ENCODE measurements around the gene COL5A3.
"Not testable (repeated sequence)": the region's sequence is repeated elsewhere in the genome, so short reads cannot be mapped to it uniquely, and the experiment has no call there.

COL5A3 gene

GRCh38 chr19:9943744-9944143 is 66.6 kb downstream of the COL5A3 start:
- H3K36me3 Mint-ChIP-seq (ENCODE audit: low read depth), result no peaks in the 10 kb centered on the region
- no peak overlapping the region for H3K4me3 Mint-ChIP-seq
- no peak overlapping the region for H3K27ac Mint-ChIP-seq
- peaks cover 11% of the 10 kb centered on the region for H3K9me3 Mint-ChIP-seq
- H3K4me1 Mint-ChIP-seq (ENCODE audit: low read depth), result peaks cover 2% of the 10 kb centered on the region
- DNase-seq, result no peak
- peaks cover 35% of the 10 kb centered on the region for H3K27me3 Mint-ChIP-seq

GRCh38 chr19:9941671-9942070 is 68.6 kb downstream of the COL5A3 start:
- H3K4me1 Mint-ChIP-seq (ENCODE audit: low read depth), result peaks cover 7% of the 10 kb centered on the region
- H3K27me3 Mint-ChIP-seq, result peaks cover 47% of the 10 kb centered on the region
- no peak overlapping the region for H3K27ac Mint-ChIP-seq
- no peaks in the 10 kb centered on the region for H3K36me3 Mint-ChIP-seq (ENCODE audit: low read depth)
- H3K4me3 Mint-ChIP-seq, result no peak overlapping the region
- H3K9me3 Mint-ChIP-seq, result peaks cover 11% of the 10 kb centered on the region
- DNase-seq, result no peak

GRCh38 chr19:9941231-9941630 is 69.1 kb downstream of the COL5A3 start:
- Mint-ChIP-seq H3K4me3 (no peak overlapping the region), H3K27ac (no peak overlapping the region), H3K36me3 (ENCODE audit: low read depth) (no peaks in the 10 kb centered on the region), H3K9me3 (peaks cover 11% of the 10 kb centered on the region), H3K27me3 (peaks cover 49% of the 10 kb centered on the region), H3K4me1 (ENCODE audit: low read depth) (peaks cover 8% of the 10 kb centered on the region)
- DNase-seq, result no peak

DNA sequence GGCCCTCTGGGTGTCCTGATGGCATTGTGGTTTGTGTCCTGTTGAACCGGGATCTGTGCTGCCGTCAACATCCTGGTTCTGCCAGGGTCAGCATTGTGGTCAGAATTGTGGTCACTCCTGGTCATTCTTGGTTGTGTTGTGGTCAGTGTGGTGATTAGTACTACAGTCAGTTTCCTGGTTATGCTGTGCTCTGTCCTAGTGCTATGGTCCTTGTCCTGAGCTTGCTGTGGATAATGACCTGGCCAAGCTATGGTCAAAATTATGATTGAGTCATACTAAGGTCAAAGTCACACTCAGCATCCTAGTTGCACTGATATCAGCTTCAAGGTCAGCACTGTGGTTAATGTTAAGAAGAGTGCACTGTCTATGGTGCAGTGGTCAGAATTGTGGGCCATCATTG is 69.5 kb downstream of the COL5A3 start:
- H3K27ac Mint-ChIP-seq, result no peak overlapping the region
- H3K36me3 Mint-ChIP-seq (ENCODE audit: low read depth), result no peaks in the 10 kb centered on the region
- H3K4me1 Mint-ChIP-seq (ENCODE audit: low read depth), result peaks cover 9% of the 10 kb centered on the region

GRCh38 chr19:9939301-9939913 is 70.9 kb downstream of the COL5A3 start:
- no peak overlapping the region for H3K4me3 Mint-ChIP-seq
- H3K4me1 Mint-ChIP-seq (ENCODE audit: low read depth), result peaks cover 21% of the 10 kb centered on the region
- H3K27me3 Mint-ChIP-seq, result peaks cover 64% of the 10 kb centered on the region
- H3K9me3 Mint-ChIP-seq, result peaks cover 11% of the 10 kb centered on the region
- no peak overlapping the region for H3K27ac Mint-ChIP-seq
- H3K36me3 Mint-ChIP-seq (ENCODE audit: low read depth), result no peaks in the 10 kb centered on the region
- DNase-seq, result no peak

More for the DNA sequence above, 69.5 kb downstream of the COL5A3 start:
- Mint-ChIP-seq H3K9me3 (peaks cover 11% of the 10 kb centered on the region), H3K4me3 (no peak overlapping the region), H3K27me3 (peaks cover 50% of the 10 kb centered on the region)
- no peak for DNase-seq

GRCh38 chr19:9937001-9937411 is 73.3 kb downstream of the COL5A3 start:
- Mint-ChIP-seq H3K4me1 (ENCODE audit: low read depth) (peaks cover 27% of the 10 kb centered on the region), H3K27me3 (peaks cover 71% of the 10 kb centered on the region), H3K36me3 (ENCODE audit: low read depth) (no peaks in the 10 kb centered on the region), H3K9me3 (peaks cover 7% of the 10 kb centered on the region), H3K4me3 (peak overlapping the region; percentile 51), H3K27ac (no peak overlapping the region)
- DNase-seq, result no peak

DNA sequence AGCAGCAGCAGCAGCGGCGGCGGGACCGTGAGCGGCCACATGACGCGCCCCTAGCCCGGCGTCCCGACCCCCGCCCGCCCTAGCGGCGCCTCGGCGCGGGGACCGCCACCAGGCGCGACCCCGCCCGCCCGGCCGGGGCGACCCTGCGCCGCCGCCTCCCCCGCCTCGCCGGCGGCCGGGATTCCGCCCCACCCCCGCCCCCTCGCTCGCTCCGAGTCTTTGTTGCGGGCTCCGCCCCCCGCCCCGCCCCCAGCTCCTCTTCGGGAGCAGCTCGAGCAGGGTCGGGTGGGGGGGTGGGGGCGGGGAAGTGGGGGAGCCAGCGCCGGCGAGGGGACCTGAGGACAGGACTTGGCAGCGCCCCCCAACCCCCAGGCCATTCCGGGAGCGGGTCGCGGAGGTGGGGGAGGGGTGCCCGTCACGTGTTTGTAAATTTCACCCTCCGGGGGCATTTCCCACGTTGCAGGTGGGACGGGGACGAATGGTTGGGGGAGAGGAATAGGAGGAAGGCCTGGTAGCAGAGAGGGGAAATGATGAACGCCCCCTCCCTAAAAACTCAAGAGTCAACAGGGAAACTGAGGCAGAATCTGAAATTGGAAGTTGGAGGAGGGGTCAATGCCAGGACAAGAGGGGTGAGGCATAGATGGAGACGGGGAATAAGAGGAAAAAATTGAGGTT is 73.8 kb downstream of the COL5A3 start, which contains the start of gene OLFM2:
OLFM2 (minus strand) TSS at position 190 of the 675 bp plus-strand sequence; CDS start at position 41, 149 bp downstream.
- H3K4me1 Mint-ChIP-seq (ENCODE audit: low read depth), result peaks cover 27% of the 10 kb centered on the region
- H3K27me3 Mint-ChIP-seq, result peaks cover 71% of the 10 kb centered on the region
- H3K27ac Mint-ChIP-seq, result no peak within 1 kb of the TSS
- peak; percentile 44 for DNase-seq
- H3K4me3 Mint-ChIP-seq, result peak within 1 kb of the TSS; percentile 58
- peaks cover 2% of the 10 kb centered on the region for H3K9me3 Mint-ChIP-seq
- H3K36me3 Mint-ChIP-seq (ENCODE audit: low read depth), result no peaks in the 10 kb centered on the region

GRCh38 chr19:9935506-9936325 is 74.6 kb downstream of the COL5A3 start:
- Mint-ChIP-seq H3K36me3 (ENCODE audit: low read depth) (no peaks in the 10 kb centered on the region), H3K27ac (no peak overlapping the region), H3K27me3 (peaks cover 70% of the 10 kb centered on the region), H3K9me3 (no peaks in the 10 kb centered on the region), H3K4me1 (ENCODE audit: low read depth) (peaks cover 30% of the 10 kb centered on the region), H3K4me3 (peak overlapping the region; percentile 58)
- DNase-seq, result peak; percentile 40

DNA sequence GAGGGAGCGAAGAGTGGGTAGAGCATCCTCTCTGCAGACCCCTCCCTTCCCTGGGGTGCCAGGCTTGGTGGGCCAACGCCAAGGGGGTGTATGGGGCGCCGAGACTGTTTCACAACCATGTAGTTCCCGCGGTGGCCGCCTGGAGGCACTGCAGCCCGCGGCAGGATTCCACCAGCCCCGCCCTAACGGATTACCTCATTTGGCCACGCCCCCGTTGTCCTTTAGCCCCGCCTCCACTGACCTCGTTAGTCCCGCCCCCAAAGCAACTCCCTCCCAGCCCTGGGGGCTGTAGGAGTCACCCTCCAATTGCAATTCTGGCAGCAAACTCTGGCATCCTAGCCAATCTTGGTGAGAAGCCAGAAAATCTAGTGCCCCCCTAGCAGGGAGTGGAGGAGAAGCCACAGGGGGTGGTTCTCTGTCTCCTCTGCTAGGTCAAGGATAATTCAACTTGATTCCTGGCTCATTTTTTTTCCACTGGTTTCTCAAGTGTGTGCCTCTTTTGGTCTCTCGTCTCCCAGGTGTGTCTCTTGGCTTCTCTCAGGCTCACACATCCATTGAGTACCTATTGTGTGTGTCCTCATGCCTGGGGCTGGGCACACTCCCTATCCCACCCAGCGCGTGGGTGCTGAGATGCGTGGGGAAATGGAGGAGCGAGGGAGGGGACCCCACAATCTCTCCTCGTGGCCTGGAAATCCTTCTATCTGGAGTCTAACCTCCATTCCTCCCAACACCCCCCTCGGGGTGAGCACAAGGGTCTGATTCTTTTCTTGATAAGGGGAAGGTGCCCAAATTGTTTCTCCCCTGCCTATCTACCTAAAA is 76.0 kb downstream of the COL5A3 start:
- H3K4me3 Mint-ChIP-seq, result no peak overlapping the region
- H3K36me3 Mint-ChIP-seq (ENCODE audit: low read depth), result no peaks in the 10 kb centered on the region
- no peaks in the 10 kb centered on the region for H3K9me3 Mint-ChIP-seq
- no peak overlapping the region for H3K27ac Mint-ChIP-seq
- DNase-seq, result peak; percentile 92
- peaks cover 31% of the 10 kb centered on the region for H3K4me1 Mint-ChIP-seq (ENCODE audit: low read depth)
- peaks cover 64% of the 10 kb centered on the region for H3K27me3 Mint-ChIP-seq

- DNase-seq, result no peak
- Mint-ChIP-seq H3K4me3 (no peak overlapping the region), H3K27ac (no peak overlapping the region), H3K36me3 (ENCODE audit: low read depth) (no peaks in the 10 kb centered on the region), H3K9me3 (no peaks in the 10 kb centered on the region), H3K4me1 (ENCODE audit: low read depth) (peaks cover 31% of the 10 kb centered on the region), H3K27me3 (peaks cover 56% of the 10 kb centered on the region)
These were observed 77.5 kb downstream of the COL5A3 start for GRCh38 chr19:9932835-9933234.

DNA sequence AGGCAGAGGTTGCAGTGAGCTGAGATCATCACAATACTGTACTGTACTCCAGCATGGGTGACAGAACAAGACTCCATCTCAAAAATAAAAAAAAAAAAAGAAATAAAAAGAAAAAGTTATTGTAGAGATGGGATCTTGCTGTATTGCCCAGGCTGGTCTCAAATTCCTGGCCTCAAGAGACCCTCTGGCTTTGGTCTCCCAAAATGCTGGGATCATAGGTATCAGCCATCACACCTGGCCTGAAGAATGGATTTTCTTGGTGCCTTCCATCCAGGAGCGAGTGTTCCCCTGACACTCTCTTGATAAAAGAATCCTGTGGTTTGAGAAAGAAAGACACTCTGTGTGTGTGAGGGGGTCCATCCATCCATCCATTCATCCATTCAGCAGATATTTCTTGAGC is 78.7 kb downstream of the COL5A3 start:
- Mint-ChIP-seq H3K4me1 (ENCODE audit: low read depth) (peaks cover 26% of the 10 kb centered on the region), H3K36me3 (ENCODE audit: low read depth) (no peaks in the 10 kb centered on the region), H3K4me3 (no peak overlapping the region), H3K9me3 (no peaks in the 10 kb centered on the region), H3K27ac (no peak overlapping the region), H3K27me3 (peaks cover 45% of the 10 kb centered on the region)
- no peak for DNase-seq

DNA sequence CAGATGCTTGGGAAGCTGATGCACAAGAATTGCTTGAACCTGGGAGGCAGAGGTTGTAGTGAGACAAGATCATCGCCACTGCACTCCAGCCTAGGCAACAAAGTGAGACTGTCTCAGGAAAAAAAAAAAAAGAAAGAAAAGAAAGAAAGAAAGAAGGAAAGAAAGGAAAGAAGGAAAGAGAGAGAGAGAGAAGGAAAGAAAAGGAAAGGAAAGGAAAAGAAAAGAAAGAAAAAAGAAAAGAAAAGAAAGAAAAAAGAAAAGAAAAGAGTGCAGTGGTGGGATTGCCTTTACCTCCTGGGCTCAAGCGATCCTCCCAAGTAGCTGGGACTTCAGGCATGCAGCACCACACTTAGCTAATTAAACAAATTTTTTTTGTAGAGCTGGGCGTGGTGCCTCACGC is 86.9 kb downstream of the COL5A3 start:
- Mint-ChIP-seq H3K36me3 (ENCODE audit: low read depth) (no peaks in the 10 kb centered on the region), H3K4me1 (ENCODE audit: low read depth) (no peaks in the 10 kb centered on the region), H3K4me3 (no peak overlapping the region), H3K9me3 (no peaks in the 10 kb centered on the region), H3K27me3 (peaks cover 17% of the 10 kb centered on the region), H3K27ac (no peak overlapping the region)
- DNase-seq, result no peak

DNA sequence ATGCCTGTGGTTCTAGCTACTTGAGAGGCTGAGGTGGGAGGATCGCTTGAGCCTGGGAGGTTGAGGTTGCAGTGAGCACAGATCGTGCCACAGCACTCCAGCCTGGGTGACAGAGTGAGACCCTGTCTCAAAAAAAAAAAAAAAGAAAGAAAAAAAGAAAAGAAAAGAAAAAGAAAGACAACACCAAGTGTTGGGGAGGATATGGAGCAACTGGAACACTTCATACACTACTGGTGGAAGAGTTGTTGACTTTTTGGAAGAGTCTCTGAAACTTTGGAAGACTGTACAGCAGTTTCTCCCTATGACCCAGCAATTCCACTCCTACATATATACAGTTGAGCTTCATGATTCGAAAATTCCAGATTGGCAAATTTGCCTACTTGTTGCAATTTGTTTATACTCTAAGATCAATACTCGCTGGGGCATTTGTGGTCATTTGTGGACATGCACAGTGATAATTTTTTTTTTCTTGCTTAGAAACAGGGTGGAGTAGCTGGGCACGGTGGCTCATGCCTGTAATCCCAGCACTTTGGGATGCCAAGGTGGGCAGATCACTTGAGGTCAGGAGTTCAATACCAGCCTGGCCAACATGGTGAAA is 87.4 kb downstream of the COL5A3 start:
- H3K9me3 Mint-ChIP-seq; DNase-seq; H3K4me1 Mint-ChIP-seq (ENCODE audit: low read depth); H3K36me3 Mint-ChIP-seq (ENCODE audit: low read depth); H3K27ac Mint-ChIP-seq; H3K4me3 Mint-ChIP-seq: not testable (repeated sequence)
- H3K27me3 Mint-ChIP-seq, result peaks cover 22% of the 10 kb centered on the region

GRCh38 chr19:9917321-9917720 is 93.0 kb downstream of the COL5A3 start:
- H3K4me3 Mint-ChIP-seq, result no peak overlapping the region
- H3K9me3 Mint-ChIP-seq, result no peaks in the 10 kb centered on the region
- no peak overlapping the region for H3K27ac Mint-ChIP-seq
- peaks cover 8% of the 10 kb centered on the region for H3K4me1 Mint-ChIP-seq (ENCODE audit: low read depth)
- peaks cover 35% of the 10 kb centered on the region for H3K27me3 Mint-ChIP-seq
- DNase-seq, result no peak
- no peaks in the 10 kb centered on the region for H3K36me3 Mint-ChIP-seq (ENCODE audit: low read depth)

Measured in activated T-cell treated with anti-CD3 and anti-CD28 coated beads, Interleukin-2, amount 50 U/mL, for 24 hours (primary cell).